Sigmoid colon (tissue), 7 donors: Measurements from ENCODE around the gene TIMM22. TPM values are rescaled to one million over a fixed set of nuclear protein-coding genes. Genes with fewer than 3 reads are reported as not detected.
A peak's percentile ranks its signal among the peaks of the same experiment; 100 is the strongest.
"Not testable (repeated sequence)": the region's sequence is repeated elsewhere in the genome, so short reads cannot be mapped to it uniquely, and the experiment has no call there.

ENCODE experiments used
- DNase-seq: peaks from one replicate; pipeline ENCODE4 v3.0.0-alpha.2; 2019
- H3K27ac ChIP-seq, 4 donors: fragments of 200-600 bp; sonication (generic); one replicate each; pipeline ENCODE4 v1.5.1; 2016 to 2019; ENCODE audit warnings: mild to moderate bottlenecking in 1 of 4
- H3K27me3 ChIP-seq, 3 donors: fragments of 200-600 bp; sonication (generic); one replicate each; pipeline ENCODE4 v1.5.1; 2019; ENCODE audit warnings: mild to moderate bottlenecking in 1 of 3
- H3K36me3 ChIP-seq, 4 donors: fragments of 200-600 bp; sonication (generic); one replicate each; pipeline ENCODE4 v1.5.1; 2016 to 2019
- H3K4me1 ChIP-seq, 4 donors: fragments of 200-600 bp; sonication (generic); one replicate each; pipeline ENCODE4 v1.5.1; 2017 to 2019
- H3K4me3 ChIP-seq, 4 donors: fragments of 200-600 bp; sonication (generic); one replicate each; pipeline ENCODE4 v1.5.1; 2017 to 2019; ENCODE audit warnings: mild to moderate bottlenecking in 2 of 4, moderate library complexity in 1 of 4
- H3K9me3 ChIP-seq, 4 donors: fragments of 200-600 bp in 3 of 4; sonication (generic) in 3 of 4; one replicate each; pipeline versions ENCODE4 v1.5.1 to v1.6.1; 2013 to 2019
- EP300 ChIP-seq, 4 donors: sonication (generic); formaldehyde crosslinking; IDR thresholded peaks; one replicate each; pipeline ENCODE4 v1.6.1; 2017; ENCODE audit warnings: antibody characterized with exemption in 4 of 4
- POLR2A ChIP-seq, 2 donors: fragments of 450-650 bp; IDR thresholded peaks; one replicate each; pipeline ENCODE4 v1.6.1; 2016; ENCODE audit warnings: antibody characterized with exemption in 2 of 2, mild to moderate bottlenecking in 2 of 2, moderate library complexity in 2 of 2
- POLR2AphosphoS5 ChIP-seq, 4 donors: sonication (generic); formaldehyde crosslinking; IDR thresholded peaks; one replicate each; pipeline ENCODE4 v1.6.1; 2017; ENCODE audit warnings: antibody characterized with exemption in 4 of 4
- WGBS, 2 donors: extraction: QIAGEN DNeasy Blood & Tissue Kit; methylation state at CpG; one replicate each; pipeline ENCODE4 v1.1.7; 2013; 5-methylcytosine and 5-hydroxymethylcytosine counted together
- intact Hi-C: fragments of 100-400 bp; cut with DNase I; formaldehyde crosslinking; loops from one replicate; pipeline ENCODE4 v1.15.1; 2023
- polyA plus RNA-seq, 3 donors: library from polyadenylated mRNA; stranded (reverse); fragments of 200-250 nt; gene quantifications; one replicate each; pipeline ENCODE4 v1.2.3, GENCODE V29; 2013
- total RNA-seq, 4 donors: library from RNA; depleted of rRNA; stranded (reverse); fragments of >200 nt; gene quantifications; one replicate each; pipeline ENCODE4 v1.1.0, GENCODE V29; 2016
- TF ChIP-seq, protein P1 (sequence below), 4 experiments: fragments of 450-650 bp in 3 of 4; fragments of 200-600 bp in 1 of 4; IDR thresholded peaks; one replicate each; pipeline ENCODE4 v1.5.1; 2016 to 2019; ENCODE audit warnings: antibody characterized with exemption in 4 of 4, mild to moderate bottlenecking in 3 of 4, moderate library complexity in 2 of 4
- donor health status: healthy with polysubstance abuse.
- donor health status: Bipolar disorder and iron deficiency.
- donor health status: healthy.

The TIMM22 gene
- total and polyA plus RNA-seq, 7 donors, result 6.0 to 13.6 (median 9.2) TPM

DNA sequence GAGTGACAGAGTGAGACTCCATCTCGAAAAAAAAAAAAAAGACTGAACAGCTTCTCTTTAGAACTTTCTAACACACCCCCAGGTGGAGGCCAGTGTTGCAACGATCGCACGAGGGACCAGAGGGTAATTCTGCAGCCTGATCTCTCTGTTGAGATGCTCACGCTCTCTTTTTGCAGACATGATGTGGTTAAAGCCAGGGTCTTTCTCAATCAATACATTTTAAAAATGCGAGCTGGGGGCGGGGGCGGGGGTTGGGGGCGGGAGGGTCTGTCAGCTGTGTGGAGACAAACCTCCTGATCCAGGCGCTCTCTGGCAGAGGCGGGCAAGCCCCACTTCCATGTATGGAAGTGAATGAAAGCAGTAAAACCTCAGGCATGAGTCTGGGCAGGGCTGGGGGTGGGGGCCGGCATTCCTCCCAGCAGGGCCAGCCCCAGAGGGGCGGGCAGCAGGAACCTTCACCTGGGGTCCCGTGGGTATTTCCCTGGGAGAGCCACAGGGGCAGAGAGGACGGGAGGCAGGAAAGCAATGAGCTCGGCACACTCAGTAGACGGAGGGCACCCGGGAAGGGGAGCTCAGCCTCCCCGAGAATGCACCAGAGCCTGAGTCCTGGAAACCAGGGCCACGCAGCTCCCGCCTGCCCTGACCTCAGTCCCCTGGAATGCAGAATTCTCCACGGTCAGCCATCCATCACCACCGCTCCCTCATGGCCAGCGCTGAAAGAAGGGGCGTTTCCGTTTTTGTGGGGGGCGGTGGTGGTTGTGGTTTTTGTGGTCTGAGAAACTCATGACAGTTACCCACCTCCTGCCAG lies 45.4 kb upstream of the TIMM22 start:
- intact Hi-C loops, result loop anchor here (5.0 kb wide), 1 partner anchor 64 kb away; no protein-coding TSS in a partner anchor
- TF ChIP-seq, protein P1, sequence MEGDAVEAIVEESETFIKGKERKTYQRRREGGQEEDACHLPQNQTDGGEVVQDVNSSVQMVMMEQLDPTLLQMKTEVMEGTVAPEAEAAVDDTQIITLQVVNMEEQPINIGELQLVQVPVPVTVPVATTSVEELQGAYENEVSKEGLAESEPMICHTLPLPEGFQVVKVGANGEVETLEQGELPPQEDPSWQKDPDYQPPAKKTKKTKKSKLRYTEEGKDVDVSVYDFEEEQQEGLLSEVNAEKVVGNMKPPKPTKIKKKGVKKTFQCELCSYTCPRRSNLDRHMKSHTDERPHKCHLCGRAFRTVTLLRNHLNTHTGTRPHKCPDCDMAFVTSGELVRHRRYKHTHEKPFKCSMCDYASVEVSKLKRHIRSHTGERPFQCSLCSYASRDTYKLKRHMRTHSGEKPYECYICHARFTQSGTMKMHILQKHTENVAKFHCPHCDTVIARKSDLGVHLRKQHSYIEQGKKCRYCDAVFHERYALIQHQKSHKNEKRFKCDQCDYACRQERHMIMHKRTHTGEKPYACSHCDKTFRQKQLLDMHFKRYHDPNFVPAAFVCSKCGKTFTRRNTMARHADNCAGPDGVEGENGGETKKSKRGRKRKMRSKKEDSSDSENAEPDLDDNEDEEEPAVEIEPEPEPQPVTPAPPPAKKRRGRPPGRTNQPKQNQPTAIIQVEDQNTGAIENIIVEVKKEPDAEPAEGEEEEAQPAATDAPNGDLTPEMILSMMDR (IDR thresholded peaks at IDR 0.05), result no peak
- TF ChIP-seq EP300 (IDR thresholded peaks at IDR 0.05) (peak in 1 of 4 donors; percentile 28), POLR2AphosphoS5 (IDR thresholded peaks at IDR 0.05) (peak in 2 of 4 donors; percentile 21 to 60)
- peak overlapping the region; percentile 84 to 93 (median 88) for H3K27ac ChIP-seq
- H3K9me3 ChIP-seq, result no peaks in the 10 kb centered on the region
- peak; percentile 85 for DNase-seq
- H3K4me1 ChIP-seq, result peaks cover 0 to 58% (median 42%) of the 10 kb centered on the region in 4 donors
- H3K27me3 ChIP-seq, result no peaks in the 10 kb centered on the region
- peaks cover 0 to 4% (median 0%) of the 10 kb centered on the region in 4 donors for H3K36me3 ChIP-seq
- 7 to 17% methylated on average over 27 of the region's 27 CpGs for WGBS, 2 donors
- H3K4me3 ChIP-seq, result peak overlapping the region in 3 of 4 donors; percentile 2 to 21 (median 20)

DNA sequence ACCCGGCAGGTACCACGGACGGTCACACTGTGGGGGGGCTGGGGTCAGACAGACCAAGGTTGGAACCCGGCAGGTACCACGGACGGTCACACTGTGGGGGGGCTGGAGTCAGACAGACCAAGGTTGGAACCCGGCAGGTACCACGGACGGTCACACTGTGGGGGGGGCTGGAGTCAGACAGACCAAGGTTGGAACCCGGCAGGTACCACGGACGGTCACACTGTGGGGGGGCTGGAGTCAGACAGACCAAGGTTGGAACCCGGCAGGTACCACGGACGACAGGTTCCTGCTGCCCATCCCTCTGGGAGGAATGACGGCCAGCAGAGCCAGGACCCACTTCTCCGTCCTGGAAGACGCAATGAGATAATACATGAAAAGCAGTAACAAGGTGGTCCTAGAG lies 44.3 kb upstream of the TIMM22 start:
- intact Hi-C loops, result loop anchor here (5.0 kb wide), 1 partner anchor 65 kb away; no protein-coding TSS in a partner anchor
- not testable (repeated sequence) for DNase-seq, H3K9me3 ChIP-seq, H3K36me3 ChIP-seq, H3K4me3 ChIP-seq, H3K27me3 ChIP-seq
- WGBS, 2 donors, result 88 to 95% methylated on average over 15 to 18 of the region's 18 CpGs
- H3K27ac ChIP-seq, result peak overlapping the region; percentile 25 to 93 (median 86)
- H3K4me1 ChIP-seq, result peaks cover 0 to 68% (median 53%) of the 10 kb centered on the region in 4 donors

DNA sequence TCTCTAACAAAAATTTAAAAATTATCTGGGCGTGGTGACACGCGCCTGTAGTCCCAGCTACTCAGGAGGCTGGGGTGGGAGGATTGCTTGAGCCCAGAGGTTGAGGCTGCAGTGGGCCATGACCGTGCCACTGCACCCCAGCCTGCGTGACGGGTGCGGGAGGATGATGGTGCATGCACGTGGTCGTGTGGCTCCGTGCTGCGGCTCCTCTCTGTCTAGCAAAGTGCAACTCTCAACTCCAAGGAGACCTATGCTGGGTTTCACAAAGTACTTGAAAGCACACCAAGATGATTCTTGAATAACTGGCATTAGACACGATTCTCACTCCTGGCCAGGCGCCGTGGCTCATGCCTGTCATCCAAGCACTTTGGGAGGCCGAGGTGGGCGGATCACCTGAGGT lies 43.2 kb upstream of the TIMM22 start:
- Histone ChIP-seq H3K4me3 (no peak overlapping the region), H3K36me3 (no peaks in the 10 kb centered on the region), H3K9me3 (no peaks in the 10 kb centered on the region), H3K27ac (peak overlapping the region; percentile 80 to 93 (median 88)), H3K27me3 (no peaks in the 10 kb centered on the region), H3K4me1 (peaks cover 0 to 70% (median 61%) of the 10 kb centered on the region in 4 donors)
- no peak for TF ChIP-seq POLR2AphosphoS5 (IDR thresholded peaks at IDR 0.05)
- no peak for TF ChIP-seq POLR2A (IDR thresholded peaks at IDR 0.05)
- no peak for TF ChIP-seq EP300 (IDR thresholded peaks at IDR 0.05)
- TF ChIP-seq, protein P1 (IDR thresholded peaks at IDR 0.05), result no peak
- WGBS, 2 donors, result 88 to 92% methylated on average over 16 of the region's 16 CpGs
- intact Hi-C loops, result loop anchor here (5.0 kb wide), 1 partner anchor 66 kb away; no protein-coding TSS in a partner anchor
- DNase-seq, result no peak

DNA sequence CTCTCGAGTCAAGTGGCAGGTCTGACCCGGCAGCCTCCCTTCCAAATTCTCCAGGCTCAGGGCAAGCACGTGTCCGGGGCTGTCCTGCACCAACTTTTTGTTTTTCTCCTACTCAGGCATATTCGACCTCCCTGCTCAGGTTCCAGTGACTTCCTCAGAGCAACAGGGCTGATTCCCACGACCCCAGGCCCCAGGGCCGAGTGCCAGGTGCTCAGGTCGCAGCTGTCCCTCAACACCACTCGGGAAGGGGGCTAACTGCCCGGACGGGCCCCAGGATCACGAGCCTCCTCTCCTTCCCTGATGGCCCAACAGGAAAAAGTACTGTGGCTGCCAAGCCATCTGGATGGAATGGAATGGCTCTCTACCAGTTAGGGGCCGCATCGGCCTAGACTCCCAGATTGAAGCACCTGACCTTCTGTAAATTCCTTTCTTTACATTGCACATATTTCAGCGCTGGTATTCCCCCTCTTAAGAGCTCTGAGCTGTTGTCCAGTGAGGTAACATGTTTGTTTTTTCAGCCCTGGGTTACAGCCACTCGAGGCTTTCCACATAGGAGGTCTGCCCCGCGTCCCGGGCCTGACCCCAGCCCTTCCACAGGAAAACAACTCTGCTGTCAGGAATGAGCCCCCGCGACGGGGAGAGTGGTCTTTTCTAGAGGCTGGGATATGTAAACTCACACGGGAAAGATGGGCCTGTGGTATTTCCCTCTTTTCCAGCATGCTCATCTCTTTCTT lies 42.3 kb upstream of the TIMM22 start:
- TF ChIP-seq POLR2A (IDR thresholded peaks at IDR 0.05) (no peak), POLR2AphosphoS5 (IDR thresholded peaks at IDR 0.05) (peak in 3 of 4 donors; percentile 22 to 54 (median 32)), EP300 (IDR thresholded peaks at IDR 0.05) (peak in 1 of 4 donors; percentile 43)
- TF ChIP-seq, protein P1 (IDR thresholded peaks at IDR 0.05), result no peak
- Histone ChIP-seq H3K27me3 (no peaks in the 10 kb centered on the region), H3K9me3 (no peaks in the 10 kb centered on the region), H3K4me3 (no peak overlapping the region), H3K27ac (peak overlapping the region; percentile 80 to 93 (median 88)), H3K36me3 (no peaks in the 10 kb centered on the region), H3K4me1 (peaks cover 0 to 74% (median 65%) of the 10 kb centered on the region in 4 donors)
- intact Hi-C loops, result loop anchor here (5.0 kb wide), 2 partner anchors 67 to 107 kb away; no protein-coding TSS in a partner anchor
- 50 to 56% methylated on average over 23 of the region's 23 CpGs for WGBS, 2 donors
- no peak for DNase-seq

DNA sequence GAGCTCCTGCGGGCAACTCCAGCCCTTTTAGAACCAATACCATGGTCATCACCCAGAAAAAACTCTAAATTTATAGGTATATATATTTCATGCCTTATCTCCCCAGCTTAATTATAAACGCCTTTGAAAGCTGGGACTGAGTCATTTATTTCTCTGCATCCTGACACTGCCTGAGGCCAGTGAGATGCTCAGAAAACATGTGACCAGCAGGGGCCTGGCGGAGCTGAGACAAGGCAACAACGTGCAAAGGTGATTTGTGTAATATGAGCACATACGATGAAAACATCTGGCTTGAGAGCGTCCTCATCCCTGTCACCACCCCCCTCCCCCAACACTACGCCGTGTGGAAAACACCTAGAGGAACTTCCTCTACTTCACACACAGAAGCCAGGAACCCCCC lies 40.0 kb upstream of the TIMM22 start:
- H3K4me3 ChIP-seq, result no peak overlapping the region
- peaks cover 0 to 60% (median 43%) of the 10 kb centered on the region in 4 donors for H3K4me1 ChIP-seq
- TF ChIP-seq POLR2AphosphoS5 (IDR thresholded peaks at IDR 0.05), result peak; percentile 15 to 80 (median 37)
- peak in 1 of 4 donors; percentile 83 for TF ChIP-seq EP300 (IDR thresholded peaks at IDR 0.05)
- TF ChIP-seq POLR2A (IDR thresholded peaks at IDR 0.05), result no peak
- TF ChIP-seq, protein P1 (IDR thresholded peaks at IDR 0.05), result peak in 1 of 4 experiments; percentile 16
- H3K27ac ChIP-seq, result peak overlapping the region; percentile 80 to 93 (median 88)
- no peaks in the 10 kb centered on the region for H3K27me3 ChIP-seq
- no peak for DNase-seq
- no peaks in the 10 kb centered on the region for H3K36me3 ChIP-seq
- 65 to 66% methylated on average over 8 of the region's 8 CpGs for WGBS, 2 donors
- H3K9me3 ChIP-seq, result no peaks in the 10 kb centered on the region
- intact Hi-C loops, result loop anchor here (5.0 kb wide), 1 partner anchor 110 kb away; no protein-coding TSS in a partner anchor
